Measurements from ENCODE around the gene GMPR. TPM values are rescaled to one million over a fixed set of nuclear protein-coding genes. Genes with fewer than 3 reads are reported as not detected.
A peak's percentile ranks its signal among the peaks of the same experiment; 100 is the strongest.

GMPR gene
- total RNA-seq, 6 donors from 2014 or later, result 10.5 to 25.6 (median 16.4) TPM

- no peak overlapping the region for H3K4me3 ChIP-seq
- no peaks in the 10 kb centered on the region for H3K27me3 ChIP-seq
- WGBS, 2 donors, result 88 to 100% methylated on average over 4 of the region's 4 CpGs
- H3K9me3 ChIP-seq, result no peaks in the 10 kb centered on the region
- H3K36me3 ChIP-seq, result no peaks in the 10 kb centered on the region
- no peak for DNase-seq
- TF ChIP-seq EP300 (IDR thresholded peaks at IDR 0.05) (no peak), CTCF (IDR thresholded peaks at IDR 0.05) (no peak), POLR2A (IDR thresholded peaks at IDR 0.05) (no peak), POLR2AphosphoS5 (IDR thresholded peaks at IDR 0.05) (no peak)
- peaks cover under 1 to 7% (median 4%) of the 10 kb centered on the region in 4 donors for H3K4me1 ChIP-seq
- peak in 1 of 2 donors; percentile 65 for ATAC-seq (ENCODE audit: low FRiP score in 2 of 2)
- no peak overlapping the region for H3K27ac ChIP-seq
These were observed 32.8 kb upstream of the GMPR start for GRCh38 chr6:16205377-16206144.

DNA sequence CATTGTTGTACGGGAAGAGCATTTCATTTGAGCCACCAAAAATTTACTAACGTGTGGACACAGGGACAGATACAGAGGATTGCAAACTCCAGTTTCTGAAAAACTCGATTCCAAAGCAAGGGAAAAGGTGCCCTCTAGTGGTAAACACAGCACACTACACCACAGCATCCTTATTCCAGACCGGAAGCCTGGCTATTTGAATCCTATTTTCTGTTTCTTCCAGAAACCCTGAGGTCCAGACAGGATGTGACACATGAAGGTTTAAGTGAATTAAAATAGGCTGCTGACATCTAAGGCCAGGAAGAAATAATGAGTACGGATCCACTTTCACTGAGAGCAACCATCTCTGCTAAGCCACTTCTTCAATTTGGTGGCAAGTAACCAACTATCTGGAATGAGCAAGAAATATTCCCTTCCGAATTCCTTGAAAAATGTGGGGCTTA is 31.8 kb upstream of the GMPR start:
- 3 to 7% methylated on average over 6 of the region's 6 CpGs for WGBS, 2 donors
- Histone ChIP-seq H3K27me3 (no peaks in the 10 kb centered on the region), H3K9me3 (no peaks in the 10 kb centered on the region), H3K4me3 (no peak overlapping the region), H3K36me3 (no peaks in the 10 kb centered on the region), H3K4me1 (peaks cover 0 to 5% (median 4%) of the 10 kb centered on the region in 4 donors), H3K27ac (no peak overlapping the region)
- ATAC-seq (ENCODE audit: low FRiP score in 2 of 2) (peak; percentile 77 to 91), DNase-seq (peak in 1 of 2 donors; percentile 44)
- TF ChIP-seq CTCF (IDR thresholded peaks at IDR 0.05) (peak; percentile 85 to 95 (median 92)), POLR2AphosphoS5 (IDR thresholded peaks at IDR 0.05) (no peak), POLR2A (IDR thresholded peaks at IDR 0.05) (no peak), EP300 (IDR thresholded peaks at IDR 0.05) (no peak)

- ATAC-seq (ENCODE audit: low FRiP score in 2 of 2), result no peak
- Histone ChIP-seq H3K27me3 (no peaks in the 10 kb centered on the region), H3K4me3 (no peak overlapping the region)
These were observed 29.4 kb upstream of the GMPR start for GRCh38 chr6:16208989-16209388.

DNA sequence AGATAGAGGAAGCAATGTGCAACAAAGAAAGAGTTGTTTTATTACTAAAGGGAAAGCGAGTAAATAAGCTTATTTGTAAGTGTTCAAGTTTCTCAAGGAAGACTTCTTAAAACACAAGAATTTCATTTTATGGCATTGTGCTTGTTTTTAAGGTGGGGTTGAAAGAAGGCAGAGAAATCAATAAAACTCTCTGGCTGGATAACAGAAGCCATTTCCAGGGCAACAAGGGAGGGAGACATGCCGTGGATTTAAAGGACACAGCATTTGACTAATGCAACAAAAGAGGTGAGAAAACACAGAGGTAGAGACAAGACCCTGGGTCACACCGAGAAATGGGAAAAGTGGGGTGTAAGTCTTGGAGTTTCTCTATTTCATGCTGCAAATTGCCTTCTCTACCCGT is 28.8 kb upstream of the GMPR start:
- TF ChIP-seq POLR2AphosphoS5 (IDR thresholded peaks at IDR 0.05), result no peak
- TF ChIP-seq CTCF (IDR thresholded peaks at IDR 0.05), result no peak
- no peak for TF ChIP-seq EP300 (IDR thresholded peaks at IDR 0.05)
- no peak for TF ChIP-seq POLR2A (IDR thresholded peaks at IDR 0.05)
- Histone ChIP-seq H3K4me1 (peaks cover 0 to 5% (median 4%) of the 10 kb centered on the region in 4 donors), H3K4me3 (no peak overlapping the region), H3K27me3 (no peaks in the 10 kb centered on the region), H3K36me3 (no peaks in the 10 kb centered on the region), H3K9me3 (no peaks in the 10 kb centered on the region), H3K27ac (no peak overlapping the region)
- WGBS, 2 donors, result 76 to 79% methylated on average over 4 of the region's 4 CpGs
- no peak for DNase-seq
- ATAC-seq (ENCODE audit: low FRiP score in 2 of 2), result no peak

More at GRCh38 chr6:16208989-16209388, 29.4 kb upstream of the GMPR start:
- Histone ChIP-seq H3K27ac (no peak overlapping the region), H3K9me3 (no peaks in the 10 kb centered on the region), H3K4me1 (peaks cover 0 to 5% (median 4%) of the 10 kb centered on the region in 4 donors), H3K36me3 (no peaks in the 10 kb centered on the region)
- DNase-seq, result no peak
- 63 to 77% methylated on average over 2 of the region's 2 CpGs for WGBS, 2 donors
- TF ChIP-seq EP300 (IDR thresholded peaks at IDR 0.05) (no peak), POLR2A (IDR thresholded peaks at IDR 0.05) (no peak), CTCF (IDR thresholded peaks at IDR 0.05) (no peak), POLR2AphosphoS5 (IDR thresholded peaks at IDR 0.05) (no peak)

All from upper lobe of left lung (tissue), 6 donors.